ENCODE data around the gene MTFR1L. TPM values are rescaled to one million over a fixed set of nuclear protein-coding genes. Genes with fewer than 3 reads are reported as not detected.

The MTFR1L gene
- total RNA-seq, 4 donors from 2014 or later, result 73.2 to 125 (median 93.6) TPM

GRCh38 chr1:25805863-25806225 lies 13.9 kb upstream of the MTFR1L start:
- H3K27ac ChIP-seq, result peak overlapping the region in 3 of 4 donors; percentile 17 to 20 (median 17)
- no peaks in the 10 kb centered on the region for H3K36me3 ChIP-seq
- intact Hi-C loops (cut with DNase I; ENCODE audit: low total_unique reads), result no loop called here
- no peak for DNase-seq
- peaks cover 6 to 35% (median 7%) of the 10 kb centered on the region in 4 donors for H3K4me1 ChIP-seq
- TF ChIP-seq CTCF (IDR thresholded peaks at IDR 0.05) (no peak), EP300 (IDR thresholded peaks at IDR 0.05; ENCODE audit: low read depth) (no peak)
- 47% methylated on average over 3 of the region's 3 CpGs; no CpG with 5 or more reads in 1 of the 2 donors for WGBS, 2 donors (ENCODE audit: low coverage in 1 of 2)
- no peaks in the 10 kb centered on the region for H3K9me3 ChIP-seq
- H3K4me3 ChIP-seq, result no peak overlapping the region
- in situ Hi-C loops (cut with MboI; ENCODE audit: low pct_ligation_motif_present in 1 of 4, low pct_unique_long_range_greater_than_20kb in 1 of 4, low sequenced_read_pairs in 3 of 4), result no loop called here
- no peaks in the 10 kb centered on the region for H3K27me3 ChIP-seq

GRCh38 chr1:25806418-25806817 lies 13.3 kb upstream of the MTFR1L start:
- WGBS, 2 donors (ENCODE audit: low coverage in 1 of 2), result 89 to 93% methylated on average over 2 to 4 of the region's 4 CpGs
- Histone ChIP-seq H3K4me3 (no peak overlapping the region), H3K9me3 (no peaks in the 10 kb centered on the region), H3K4me1 (peaks cover 2 to 29% (median 5%) of the 10 kb centered on the region in 4 donors), H3K36me3 (no peaks in the 10 kb centered on the region), H3K27me3 (no peaks in the 10 kb centered on the region), H3K27ac (peak overlapping the region in 2 of 4 donors; percentile 17 to 20)
- DNase-seq, result no peak
- in situ Hi-C loops (cut with MboI; ENCODE audit: low pct_ligation_motif_present in 1 of 4, low pct_unique_long_range_greater_than_20kb in 1 of 4, low sequenced_read_pairs in 3 of 4), result no loop called here
- intact Hi-C loops (cut with DNase I; ENCODE audit: low total_unique reads), result no loop called here
- TF ChIP-seq POLR2AphosphoS5 (IDR thresholded peaks at IDR 0.05) (no peak), CTCF (IDR thresholded peaks at IDR 0.05) (no peak), EP300 (IDR thresholded peaks at IDR 0.05; ENCODE audit: low read depth) (no peak), POLR2A (IDR thresholded peaks at IDR 0.05) (no peak)

GRCh38 chr1:25807480-25808390 lies 12.0 kb upstream of the MTFR1L start:
- intact Hi-C loops (cut with DNase I; ENCODE audit: low total_unique reads), result no loop called here
- WGBS, 2 donors (ENCODE audit: low coverage in 1 of 2), result 76% methylated on average over 16 of the region's 20 CpGs; no CpG with 5 or more reads in 1 of the 2 donors
- TF ChIP-seq EP300 (IDR thresholded peaks at IDR 0.05; ENCODE audit: low read depth), result no peak
- no peak for TF ChIP-seq POLR2A (IDR thresholded peaks at IDR 0.05)
- TF ChIP-seq CTCF (IDR thresholded peaks at IDR 0.05), result no peak
- no peak for TF ChIP-seq POLR2AphosphoS5 (IDR thresholded peaks at IDR 0.05)
- Histone ChIP-seq H3K36me3 (no peaks in the 10 kb centered on the region), H3K27ac (no peak overlapping the region), H3K4me3 (no peak overlapping the region), H3K4me1 (peaks cover under 1 to 20% (median 3%) of the 10 kb centered on the region in 4 donors), H3K9me3 (no peaks in the 10 kb centered on the region), H3K27me3 (no peaks in the 10 kb centered on the region)
- in situ Hi-C loops (cut with MboI; ENCODE audit: low pct_ligation_motif_present in 1 of 4, low pct_unique_long_range_greater_than_20kb in 1 of 4, low sequenced_read_pairs in 3 of 4), result no loop called here
- no peak for DNase-seq

- TF ChIP-seq EP300 (IDR thresholded peaks at IDR 0.05; ENCODE audit: low read depth), result no peak
- TF ChIP-seq POLR2A (IDR thresholded peaks at IDR 0.05), result no peak
- TF ChIP-seq POLR2AphosphoS5 (IDR thresholded peaks at IDR 0.05), result no peak
- no peak for TF ChIP-seq CTCF (IDR thresholded peaks at IDR 0.05)
- DNase-seq, result no peak
Measured at GRCh38 chr1:25808481-25809244, 11.1 kb upstream of the MTFR1L start.

More at GRCh38 chr1:25808481-25809244, 11.1 kb upstream of the MTFR1L start:
- intact Hi-C loops (cut with DNase I; ENCODE audit: low total_unique reads), result no loop called here
- Histone ChIP-seq H3K9me3 (no peaks in the 10 kb centered on the region), H3K36me3 (no peaks in the 10 kb centered on the region), H3K4me1 (peaks cover 0 to 13% (median 3%) of the 10 kb centered on the region in 4 donors), H3K27me3 (no peaks in the 10 kb centered on the region), H3K4me3 (no peak overlapping the region), H3K27ac (no peak overlapping the region)
- in situ Hi-C loops (cut with MboI; ENCODE audit: low pct_ligation_motif_present in 1 of 4, low pct_unique_long_range_greater_than_20kb in 1 of 4, low sequenced_read_pairs in 3 of 4), result no loop called here
- 96% methylated on average over 27 of the region's 34 CpGs; no CpG with 5 or more reads in 1 of the 2 donors for WGBS, 2 donors (ENCODE audit: low coverage in 1 of 2)

Data from transverse colon (tissue), 4 donors.